Esophagus (tissue), 2 donors: Measurements from ENCODE around the gene KCNJ13. TPM values are rescaled to one million over a fixed set of nuclear protein-coding genes. Genes with fewer than 3 reads are reported as not detected.

Experiments used
- H3K27ac ChIP-seq, 2 donors: one replicate each; pipeline ENCODE4 v1.5.1; 2013; ENCODE audit warnings: low read depth in 2 of 2, mild to moderate bottlenecking in 2 of 2, inconsistent platforms in 1 of 2, low read length in 1 of 2, moderate library complexity in 1 of 2
- H3K27me3 ChIP-seq, 2 donors: one replicate each; pipeline ENCODE4 v1.6.1; 2013; ENCODE audit warnings: low read length in 2 of 2, control low read depth in 1 of 2, mild to moderate bottlenecking in 1 of 2; ENCODE audit not compliant: insufficient read depth in 2 of 2, control insufficient read depth in 1 of 2
- H3K36me3 ChIP-seq, 2 donors: one replicate each; pipeline ENCODE4 v1.6.1; 2013; ENCODE audit warnings: low read length in 1 of 2; ENCODE audit not compliant: control insufficient read depth in 2 of 2, insufficient read depth in 2 of 2
- H3K4me1 ChIP-seq, 2 donors: one replicate each; pipeline ENCODE4 v1.6.1; 2013; ENCODE audit warnings: low read length in 1 of 2; ENCODE audit not compliant: control insufficient read depth in 2 of 2, insufficient read depth in 2 of 2
- H3K4me3 ChIP-seq, 2 donors: one replicate each; pipeline ENCODE4 v1.5.1; 2013; ENCODE audit warnings: low read length in 2 of 2, mild to moderate bottlenecking in 2 of 2, low read depth in 1 of 2, moderate library complexity in 1 of 2
- H3K9me3 ChIP-seq, 2 donors: one replicate each; pipeline ENCODE4 v1.6.1; 2013; ENCODE audit warnings: mild to moderate bottlenecking in 2 of 2, low read depth in 1 of 2, low read length in 1 of 2, moderate library complexity in 1 of 2; ENCODE audit not compliant: control insufficient read depth in 2 of 2, insufficient read depth in 1 of 2
- WGBS, 2 donors: extraction: QIAGEN DNeasy Blood & Tissue Kit; methylation state at CpG; one replicate each; pipeline ENCODE4 v1.1.7; 2013; 5-methylcytosine and 5-hydroxymethylcytosine counted together
- polyA plus RNA-seq, 2 donors: library from polyadenylated mRNA; stranded (reverse); fragments of 200-250 nt; gene quantifications; one replicate each; pipeline ENCODE4 v1.2.3, GENCODE V29; 2013
- donor health status: healthy with polysubstance abuse.
- donor health status: Bipolar disorder and iron deficiency.

Gene KCNJ13
- polyA plus RNA-seq, 2 donors: not detected

GRCh38 chr2:232773815-232774214 lies 2.5 kb downstream of the KCNJ13 start:
- peaks cover 3 to 4% of the 10 kb centered on the region in 2 donors for H3K36me3 ChIP-seq
- no peaks in the 10 kb centered on the region for H3K9me3 ChIP-seq
- no peaks in the 10 kb centered on the region for H3K27me3 ChIP-seq
- no peak overlapping the region for H3K4me3 ChIP-seq
- 90 to 91% methylated on average over 9 of the region's 9 CpGs for WGBS, 2 donors
- no peak overlapping the region for H3K27ac ChIP-seq
- H3K4me1 ChIP-seq: peaks cover 0 to 2% of the 10 kb centered on the region in 2 donors

DNA sequence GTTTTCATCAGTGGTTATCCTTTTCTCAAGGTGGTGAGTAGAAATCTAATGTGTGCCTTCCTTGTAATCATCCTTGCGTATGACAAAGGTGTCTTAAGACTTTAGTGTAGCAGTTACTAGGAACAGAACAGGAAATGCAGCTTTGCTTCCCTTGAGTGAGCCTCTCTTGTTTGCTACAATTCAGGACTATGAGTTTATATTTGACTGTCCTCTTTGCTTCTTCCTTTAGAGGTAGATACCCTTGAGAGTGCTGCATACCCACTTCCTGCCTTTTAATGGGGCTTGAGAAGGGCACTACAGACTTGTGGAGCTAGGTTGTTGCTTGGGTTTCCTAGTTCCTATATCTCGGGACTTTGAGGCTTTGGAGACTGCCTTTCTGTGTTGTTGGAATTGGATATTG lies 3.8 kb downstream of the KCNJ13 start:
- H3K27ac ChIP-seq: no peak overlapping the region
- H3K27me3 ChIP-seq: no peaks in the 10 kb centered on the region
- no peak overlapping the region for H3K4me3 ChIP-seq
- no peaks in the 10 kb centered on the region for H3K9me3 ChIP-seq
- WGBS, 2 donors: 76 to 78% methylated on average over 2 of the region's 2 CpGs
- H3K4me1 ChIP-seq: peaks cover 0 to 2% of the 10 kb centered on the region in 2 donors
- H3K36me3 ChIP-seq: peaks cover 3 to 9% of the 10 kb centered on the region in 2 donors

DNA sequence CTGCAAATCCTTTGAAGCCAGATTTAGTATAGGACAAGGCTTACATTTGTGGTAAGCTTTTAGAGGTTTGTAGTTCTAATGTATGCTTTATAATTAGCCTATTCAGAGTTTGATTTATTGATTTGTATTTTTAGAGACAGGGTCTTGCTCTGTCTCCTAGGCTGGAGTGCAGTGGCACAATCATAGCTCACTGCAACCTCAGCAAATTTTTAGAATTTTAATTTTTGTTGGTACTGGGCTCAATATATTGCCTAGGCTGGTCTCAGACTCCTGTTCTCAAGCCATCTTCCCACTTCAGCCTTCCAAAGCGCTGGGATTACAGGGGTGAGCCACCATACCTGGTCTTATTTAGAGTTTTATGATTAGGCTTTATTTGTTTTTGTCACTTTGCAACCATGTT lies 4.5 kb downstream of the KCNJ13 start:
- H3K36me3 ChIP-seq: peaks cover 3 to 9% of the 10 kb centered on the region in 2 donors
- H3K4me3 ChIP-seq: no peak overlapping the region
- H3K27ac ChIP-seq: no peak overlapping the region
- H3K9me3 ChIP-seq: no peaks in the 10 kb centered on the region
- WGBS, 2 donors: 97 to 100% methylated on average over 1 of the region's 1 CpG
- no peaks in the 10 kb centered on the region for H3K27me3 ChIP-seq
- peaks cover 0 to 2% of the 10 kb centered on the region in 2 donors for H3K4me1 ChIP-seq

- Histone ChIP-seq H3K9me3 (no peaks in the 10 kb centered on the region), H3K27ac (no peak overlapping the region), H3K4me3 (no peak overlapping the region), H3K27me3 (no peaks in the 10 kb centered on the region), H3K4me1 (peaks cover 0 to 2% of the 10 kb centered on the region in 2 donors), H3K36me3 (peaks cover 3 to 9% of the 10 kb centered on the region in 2 donors)
Measured at GRCh38 chr2:232770207-232770606, 6.2 kb downstream of the KCNJ13 start.

DNA sequence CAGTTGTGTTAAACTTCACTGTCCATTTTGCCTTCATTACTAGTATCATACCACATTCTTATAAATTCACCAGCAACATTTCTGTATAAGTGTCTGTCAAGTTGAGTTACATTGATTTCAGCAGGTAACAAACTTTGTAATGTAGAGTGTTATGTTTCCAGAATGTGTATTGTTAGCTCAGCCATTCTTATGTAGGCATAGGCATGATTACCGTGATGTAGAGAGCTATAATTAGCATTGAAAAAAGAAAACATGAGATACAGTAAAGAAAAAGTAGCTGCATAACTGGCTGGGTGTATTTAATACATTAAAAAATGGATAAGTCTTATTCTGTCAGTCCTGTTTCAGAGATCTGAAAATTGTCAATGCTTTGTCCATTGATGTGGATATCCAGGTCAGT lies 8.5 kb downstream of the KCNJ13 start:
- Histone ChIP-seq H3K27ac (no peak overlapping the region), H3K4me3 (no peak overlapping the region), H3K4me1 (peaks cover 0 to 2% of the 10 kb centered on the region in 2 donors), H3K36me3 (peaks cover 7 to 12% of the 10 kb centered on the region in 2 donors), H3K27me3 (no peaks in the 10 kb centered on the region), H3K9me3 (no peaks in the 10 kb centered on the region)
- WGBS, 2 donors: 85 to 93% methylated on average over 1 of the region's 1 CpG

DNA sequence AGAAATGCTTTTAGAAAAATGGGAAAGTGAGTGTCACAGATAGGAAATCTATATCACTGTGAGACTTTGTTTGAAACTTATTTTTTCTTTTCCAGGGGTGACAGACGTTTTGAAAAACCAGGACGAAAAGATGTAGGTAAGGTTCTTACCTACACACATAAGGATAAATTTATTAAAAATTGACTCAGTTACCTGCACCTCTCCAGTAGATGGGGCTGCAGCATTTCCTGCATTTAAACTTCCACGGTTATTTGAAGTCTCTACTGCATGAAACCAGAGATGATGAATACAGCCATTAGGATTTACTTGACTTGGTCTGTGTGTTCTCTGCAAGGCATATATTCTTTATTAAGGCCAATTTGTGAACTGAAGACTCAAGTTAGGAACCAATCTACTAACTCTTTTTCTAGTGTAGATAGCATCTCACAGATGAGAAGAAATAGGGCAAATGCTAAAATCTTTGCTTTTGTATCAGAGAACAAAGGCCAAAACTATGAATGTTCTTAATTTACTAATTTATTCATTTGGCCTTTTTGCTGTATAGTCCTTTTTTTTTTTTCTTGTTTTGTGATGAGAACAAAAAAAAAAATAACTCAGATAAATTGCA lies 15.0 kb downstream of the KCNJ13 start:
- WGBS, 2 donors: 47 to 51% methylated on average over 3 of the region's 3 CpGs
- Histone ChIP-seq H3K27ac (no peak overlapping the region), H3K9me3 (no peaks in the 10 kb centered on the region), H3K4me1 (no peaks in the 10 kb centered on the region), H3K36me3 (peaks cover 3 to 12% of the 10 kb centered on the region in 2 donors), H3K27me3 (no peaks in the 10 kb centered on the region), H3K4me3 (no peak overlapping the region)

GRCh38 chr2:232757905-232758304 lies 18.5 kb downstream of the KCNJ13 start:
- Histone ChIP-seq H3K36me3 (peaks cover 0 to 9% of the 10 kb centered on the region in 2 donors), H3K27ac (no peak overlapping the region), H3K27me3 (no peaks in the 10 kb centered on the region), H3K4me1 (no peaks in the 10 kb centered on the region), H3K9me3 (no peaks in the 10 kb centered on the region), H3K4me3 (no peak overlapping the region)
- WGBS, 2 donors: 64 to 77% methylated on average over 2 of the region's 2 CpGs

GRCh38 chr2:232750135-232750671 lies 26.2 kb downstream of the KCNJ13 start:
- no peaks in the 10 kb centered on the region for H3K27me3 ChIP-seq
- H3K4me1 ChIP-seq: no peaks in the 10 kb centered on the region
- peaks cover 0 to 3% of the 10 kb centered on the region in 2 donors for H3K36me3 ChIP-seq
- H3K4me3 ChIP-seq: no peak overlapping the region
- H3K27ac ChIP-seq: no peak overlapping the region
- WGBS, 2 donors: 81 to 82% methylated on average over 4 of the region's 4 CpGs
- H3K9me3 ChIP-seq: no peaks in the 10 kb centered on the region

DNA sequence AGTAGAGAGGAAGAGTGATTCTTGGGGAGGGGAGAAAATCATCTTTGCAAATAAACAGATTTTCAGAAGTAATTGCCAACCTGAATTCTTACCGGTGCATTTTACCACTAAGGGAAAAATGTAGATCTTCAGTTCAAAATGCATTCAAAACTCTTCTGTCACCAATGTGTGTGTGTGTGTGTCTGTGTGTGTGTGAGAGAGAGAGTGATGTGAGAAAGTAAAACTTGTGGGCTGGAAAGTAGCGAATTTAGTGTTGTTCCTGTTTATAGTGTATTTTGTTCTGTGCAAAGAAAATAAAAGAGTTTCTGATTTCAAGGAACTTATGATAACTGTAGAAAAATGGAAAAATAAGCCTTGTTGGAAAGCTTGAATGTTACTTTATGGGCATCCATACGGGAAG lies 27.0 kb downstream of the KCNJ13 start:
- no peak overlapping the region for H3K4me3 ChIP-seq
- 90 to 94% methylated on average over 3 of the region's 3 CpGs for WGBS, 2 donors
- H3K4me1 ChIP-seq: no peaks in the 10 kb centered on the region
- peaks cover 0 to 3% of the 10 kb centered on the region in 2 donors for H3K36me3 ChIP-seq
- H3K9me3 ChIP-seq: no peaks in the 10 kb centered on the region
- no peaks in the 10 kb centered on the region for H3K27me3 ChIP-seq
- H3K27ac ChIP-seq: no peak overlapping the region

GRCh38 chr2:232748038-232748437 lies 28.3 kb downstream of the KCNJ13 start:
- Histone ChIP-seq H3K36me3 (peaks cover 0 to 3% of the 10 kb centered on the region in 2 donors), H3K27me3 (no peaks in the 10 kb centered on the region), H3K4me3 (no peak overlapping the region), H3K27ac (no peak overlapping the region), H3K4me1 (no peaks in the 10 kb centered on the region), H3K9me3 (no peaks in the 10 kb centered on the region)
- 89 to 92% methylated on average over 3 of the region's 3 CpGs for WGBS, 2 donors
